Activated naive CD4-positive, alpha-beta T cell treated with anti-CD3 and anti-CD28 coated beads, Interleukin-2, amount 50 U/mL, for 24 hours (primary cell): ENCODE data around the gene LCN12.

Experiments
- H3K27ac Mint-ChIP-seq: one replicate; pipeline ENCODE4 v1.8.0; 2021; ENCODE audit warnings: mild to moderate bottlenecking, mixed read lengths
- H3K27me3 Mint-ChIP-seq: one replicate; pipeline ENCODE4 v1.8.0; 2021; ENCODE audit warnings: mixed read lengths
- H3K36me3 Mint-ChIP-seq: one replicate; pipeline ENCODE4 v1.8.0; 2021; ENCODE audit warnings: mixed read lengths
- H3K4me1 Mint-ChIP-seq: one replicate; pipeline ENCODE4 v1.8.0; 2021; ENCODE audit warnings: mixed read lengths
- H3K4me3 Mint-ChIP-seq: one replicate; pipeline ENCODE4 v1.8.0; 2021; ENCODE audit warnings: mild to moderate bottlenecking, mixed read lengths
- H3K9me3 Mint-ChIP-seq: one replicate; pipeline ENCODE4 v1.8.0; 2021; ENCODE audit warnings: mixed read lengths

LCN12 gene

DNA sequence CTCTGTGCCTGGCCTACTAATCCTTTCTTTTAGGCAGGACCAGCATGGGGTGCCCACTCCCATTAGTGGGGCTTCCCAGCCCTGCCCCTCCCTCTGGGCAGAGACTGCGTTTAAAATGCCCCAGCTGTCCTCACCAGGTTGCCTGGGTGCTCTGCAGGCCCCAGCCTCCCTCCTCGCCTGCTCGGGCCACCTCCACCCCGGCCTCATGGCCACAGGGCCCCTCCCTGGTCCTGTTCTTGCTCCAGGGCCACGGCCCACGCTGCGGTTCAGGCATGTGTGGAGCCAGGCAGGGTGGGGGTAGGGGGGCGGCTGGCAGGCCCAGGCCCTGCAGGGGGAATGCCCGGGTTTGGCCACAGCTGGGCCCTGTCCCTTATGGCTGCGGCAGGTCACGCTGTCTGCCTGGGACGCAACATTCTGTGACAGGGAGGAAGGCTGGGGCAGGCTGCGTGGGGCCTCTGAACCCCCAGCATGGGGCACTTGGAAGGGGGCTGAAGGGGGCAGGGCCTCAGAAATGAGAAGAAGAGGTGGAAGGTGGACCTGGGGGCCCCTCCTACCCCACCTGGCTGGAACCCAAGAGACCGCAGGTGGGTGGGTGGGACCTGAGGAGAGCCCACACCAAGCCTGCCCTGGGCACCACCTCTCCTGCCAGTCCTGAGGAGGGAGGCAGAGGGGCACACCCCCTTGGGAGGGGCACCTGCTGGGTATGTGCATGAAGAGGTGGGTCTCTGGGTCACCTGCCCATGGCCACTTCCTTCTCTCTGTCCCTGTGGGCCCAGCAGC, at the start of gene LCN12:
TSS of gene LCN12 (plus strand) at position 733 of the 780 bp plus-strand sequence. CDS start 55 bp downstream, outside the sequence.
- Mint-ChIP-seq H3K9me3 (peaks cover 4% of the 10 kb centered on the region), H3K36me3 (peaks cover 2% of the 10 kb centered on the region), H3K4me3 (peak within 1 kb of the TSS; percentile 4), H3K27ac (no peak within 1 kb of the TSS), H3K27me3 (no peaks in the 10 kb centered on the region), H3K4me1 (no peaks in the 10 kb centered on the region)

DNA sequence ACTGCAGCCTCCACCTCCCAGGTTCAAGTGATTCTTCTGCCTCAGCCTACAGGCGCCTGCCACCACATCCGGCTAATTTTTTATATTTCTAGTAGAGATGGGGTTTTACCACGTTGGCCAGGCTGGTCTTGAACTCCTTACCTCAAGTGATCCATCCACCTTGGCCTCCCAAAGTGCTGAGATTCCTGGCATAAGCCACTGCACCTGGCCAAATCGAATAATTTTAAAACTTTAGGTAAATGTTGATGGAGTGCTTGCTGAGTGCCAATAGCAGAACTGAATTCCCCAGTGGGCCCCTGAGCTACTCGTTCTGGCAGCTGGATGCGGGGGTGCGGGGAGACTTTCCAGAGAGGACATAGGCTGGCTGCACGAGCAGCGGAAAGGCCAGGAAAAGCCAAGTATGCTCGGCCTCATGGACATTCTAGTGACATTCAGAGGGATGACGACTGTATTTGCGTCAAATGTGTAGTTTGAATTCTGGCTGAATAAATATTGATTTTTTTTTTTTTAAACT, 49.0 kb upstream of the LCN12 start:
- Mint-ChIP-seq H3K36me3 (peaks cover 12% of the 10 kb centered on the region), H3K27ac (no peak overlapping the region), H3K27me3 (no peaks in the 10 kb centered on the region), H3K4me1 (peaks cover 46% of the 10 kb centered on the region), H3K9me3 (no peaks in the 10 kb centered on the region), H3K4me3 (peak overlapping the region; percentile 33)

DNA sequence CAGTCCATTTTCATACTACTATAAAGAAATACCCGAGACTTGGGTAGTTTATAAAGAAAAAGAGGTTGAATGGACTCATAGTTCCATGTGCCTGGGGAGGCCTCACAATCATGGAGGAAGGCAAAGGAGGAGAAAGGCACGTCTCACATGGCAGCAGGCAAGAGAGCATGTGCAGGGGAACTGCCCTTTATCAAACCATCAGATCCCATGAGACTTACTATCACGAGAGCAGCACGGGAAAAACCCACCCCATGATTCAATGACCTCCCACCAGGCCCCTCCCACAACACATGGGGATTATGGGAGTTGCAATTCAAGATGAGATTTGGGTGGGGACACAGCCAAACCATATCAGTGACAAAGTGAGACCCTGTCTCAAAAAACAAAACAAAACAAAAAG, 45.8 kb upstream of the LCN12 start:
- H3K4me1 Mint-ChIP-seq = peaks cover 32% of the 10 kb centered on the region
- H3K27me3 Mint-ChIP-seq = no peaks in the 10 kb centered on the region
- no peaks in the 10 kb centered on the region for H3K9me3 Mint-ChIP-seq
- H3K36me3 Mint-ChIP-seq = peaks cover 10% of the 10 kb centered on the region
- H3K4me3 Mint-ChIP-seq = no peak overlapping the region
- no peak overlapping the region for H3K27ac Mint-ChIP-seq

GRCh38 chr9:136907011-136907914, 44.8 kb upstream of the LCN12 start:
- Mint-ChIP-seq H3K36me3 (peaks cover 7% of the 10 kb centered on the region), H3K27me3 (no peaks in the 10 kb centered on the region), H3K9me3 (no peaks in the 10 kb centered on the region), H3K4me1 (peaks cover 22% of the 10 kb centered on the region), H3K27ac (no peak overlapping the region), H3K4me3 (no peak overlapping the region)

DNA sequence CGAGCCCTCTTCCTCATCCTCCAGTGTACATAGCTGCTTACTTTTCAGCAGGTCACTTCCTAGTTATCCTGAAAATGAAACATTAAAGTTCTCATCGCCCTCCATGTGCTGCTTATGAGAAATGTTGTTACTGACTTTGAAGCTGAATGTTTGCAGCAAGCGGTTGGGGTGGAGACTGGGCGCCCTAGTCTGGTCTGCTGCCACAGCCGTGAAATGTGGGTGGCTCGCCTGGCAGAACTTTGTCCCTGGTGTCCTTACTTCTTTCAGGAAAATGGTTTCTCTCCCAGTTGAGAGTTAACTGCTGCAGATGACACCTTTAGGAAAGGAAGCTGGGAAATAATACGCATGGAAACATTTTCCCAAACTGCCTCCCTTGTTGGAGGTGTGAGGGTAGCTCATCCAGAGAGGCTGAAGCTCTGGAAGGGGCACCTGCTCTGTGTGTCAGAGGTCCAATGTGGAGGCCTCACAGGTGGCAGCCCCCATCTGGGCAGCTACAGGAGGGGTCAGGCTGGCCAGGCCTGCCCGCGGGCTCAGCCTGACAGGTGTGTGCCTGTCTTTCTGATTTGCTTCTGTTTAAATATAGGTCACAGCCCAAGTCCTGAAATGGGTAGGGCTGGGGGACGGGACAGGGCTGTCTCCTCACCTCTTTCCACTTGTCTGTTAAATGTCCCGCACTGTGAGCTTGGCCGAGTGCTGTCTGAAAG, 41.7 kb upstream of the LCN12 start:
- H3K4me3 Mint-ChIP-seq = no peak overlapping the region
- H3K36me3 Mint-ChIP-seq = peaks cover 3% of the 10 kb centered on the region
- H3K27ac Mint-ChIP-seq = no peak overlapping the region
- H3K9me3 Mint-ChIP-seq = no peaks in the 10 kb centered on the region
- H3K27me3 Mint-ChIP-seq = no peaks in the 10 kb centered on the region
- peaks cover 10% of the 10 kb centered on the region for H3K4me1 Mint-ChIP-seq

DNA sequence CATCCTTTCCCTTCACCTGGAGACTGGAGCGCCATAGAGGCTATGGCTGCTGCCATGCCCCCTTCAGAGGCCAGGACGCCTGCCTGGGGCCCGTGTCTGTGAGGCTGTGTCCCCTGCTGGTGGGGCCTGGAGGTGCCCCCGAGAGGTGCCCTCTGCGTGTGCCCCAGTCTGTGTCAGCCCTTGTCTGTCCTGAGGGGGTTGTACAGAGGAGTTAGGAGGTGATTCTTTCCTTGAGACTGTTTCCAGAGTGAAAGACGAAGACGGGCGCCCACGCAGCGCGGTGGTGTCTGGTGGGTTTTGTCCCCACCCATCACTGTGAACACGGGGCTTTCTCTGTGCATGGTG, 41.2 kb upstream of the LCN12 start:
- H3K27ac Mint-ChIP-seq = no peak overlapping the region
- peaks cover 7% of the 10 kb centered on the region for H3K4me1 Mint-ChIP-seq
- no peaks in the 10 kb centered on the region for H3K27me3 Mint-ChIP-seq
- H3K4me3 Mint-ChIP-seq = no peak overlapping the region
- no peaks in the 10 kb centered on the region for H3K9me3 Mint-ChIP-seq
- peaks cover 3% of the 10 kb centered on the region for H3K36me3 Mint-ChIP-seq

DNA sequence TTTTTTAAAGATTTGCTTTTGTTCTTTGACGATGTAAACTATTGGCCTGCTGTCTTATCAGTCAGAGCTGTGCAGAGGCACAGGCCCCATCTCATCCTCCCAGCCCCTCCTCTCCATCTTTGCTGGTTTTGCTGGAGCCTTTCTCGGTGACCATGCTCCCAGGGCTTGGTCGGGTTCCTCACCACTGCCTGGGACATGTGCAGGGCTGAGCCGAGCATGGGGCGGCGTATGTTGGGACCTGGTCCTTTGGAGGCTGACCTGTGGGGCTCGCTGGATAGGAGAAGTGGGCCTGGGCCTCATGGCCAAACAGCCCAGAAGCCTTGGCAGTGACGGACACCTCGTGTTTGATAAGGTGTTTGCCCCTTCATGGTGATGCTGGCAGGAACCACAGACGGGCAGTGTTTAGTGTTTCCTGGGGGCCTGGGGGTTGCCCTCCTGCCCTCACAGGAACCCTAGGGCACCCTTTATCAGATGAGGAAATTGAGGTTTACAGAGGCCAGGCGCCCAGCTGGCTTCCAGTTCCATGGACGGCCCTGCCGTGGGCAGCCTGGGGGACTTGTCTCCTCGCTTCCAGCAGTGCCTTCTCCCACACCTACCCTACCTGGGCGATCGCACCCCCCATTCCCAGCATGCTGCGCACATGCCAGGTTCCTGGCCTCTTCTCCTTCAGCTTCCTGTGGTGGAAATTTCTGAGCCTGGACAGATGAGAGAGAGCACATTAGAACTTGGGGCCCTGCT, 38.2 kb upstream of the LCN12 start:
- H3K27ac Mint-ChIP-seq = no peak overlapping the region
- no peaks in the 10 kb centered on the region for H3K9me3 Mint-ChIP-seq
- H3K4me3 Mint-ChIP-seq = no peak overlapping the region
- peaks cover 7% of the 10 kb centered on the region for H3K4me1 Mint-ChIP-seq
- peaks cover 7% of the 10 kb centered on the region for H3K36me3 Mint-ChIP-seq
- no peaks in the 10 kb centered on the region for H3K27me3 Mint-ChIP-seq

- Mint-ChIP-seq H3K4me1 (peaks cover 7% of the 10 kb centered on the region), H3K27me3 (no peaks in the 10 kb centered on the region), H3K4me3 (no peak overlapping the region), H3K27ac (no peak overlapping the region), H3K36me3 (peaks cover 4% of the 10 kb centered on the region), H3K9me3 (no peaks in the 10 kb centered on the region)
Observed at GRCh38 chr9:136915632-136916329, 36.3 kb upstream of the LCN12 start.

GRCh38 chr9:136916330-136917184, 35.5 kb upstream of the LCN12 start:
- Mint-ChIP-seq H3K36me3 (peaks cover 4% of the 10 kb centered on the region), H3K9me3 (no peaks in the 10 kb centered on the region), H3K4me3 (no peak overlapping the region), H3K27me3 (no peaks in the 10 kb centered on the region), H3K27ac (no peak overlapping the region), H3K4me1 (peaks cover 7% of the 10 kb centered on the region)

DNA sequence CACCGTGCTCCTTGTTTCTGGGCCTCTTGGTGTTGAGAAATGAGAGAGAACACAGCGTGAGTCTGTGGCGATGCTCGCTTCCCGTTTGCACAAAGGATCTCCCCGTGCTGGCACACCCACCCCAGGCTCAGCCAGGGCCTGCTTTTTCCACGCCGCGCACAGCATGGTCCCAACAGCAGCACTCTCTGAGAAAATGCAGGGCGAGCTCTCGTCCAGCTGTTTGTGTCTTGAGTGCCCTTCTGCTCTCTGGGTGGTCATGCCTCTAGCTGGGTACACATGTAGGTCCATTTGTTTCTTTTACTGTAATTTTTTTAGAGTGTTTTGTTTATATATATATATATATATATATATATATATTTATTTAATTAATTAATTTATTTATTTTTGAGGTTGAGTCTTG, 34.2 kb upstream of the LCN12 start:
- Mint-ChIP-seq H3K27ac (no peak overlapping the region), H3K4me1 (peaks cover 7% of the 10 kb centered on the region), H3K36me3 (peaks cover 4% of the 10 kb centered on the region), H3K27me3 (no peaks in the 10 kb centered on the region), H3K4me3 (no peak overlapping the region), H3K9me3 (no peaks in the 10 kb centered on the region)

DNA sequence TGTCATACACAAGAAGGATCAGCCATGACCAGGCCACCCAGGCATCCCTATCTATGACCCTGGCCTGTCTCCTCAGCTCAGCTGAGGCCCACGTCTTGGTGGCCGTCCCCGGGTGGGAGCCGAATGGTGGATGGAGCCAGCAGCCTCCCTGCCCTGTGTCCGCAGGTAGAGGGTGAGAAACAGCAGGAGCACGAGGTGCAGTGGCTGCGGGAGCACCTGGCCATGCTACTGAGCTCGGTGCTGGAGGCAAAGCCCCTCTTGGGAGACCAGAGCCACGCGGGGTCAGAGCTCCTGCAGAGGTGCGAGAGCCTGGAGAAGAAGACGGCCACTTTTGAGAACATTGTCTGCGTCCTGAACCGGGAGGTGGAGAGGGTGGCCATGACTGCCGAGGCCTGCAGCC, 32.0 kb upstream of the LCN12 start:
- peaks cover 6% of the 10 kb centered on the region for H3K36me3 Mint-ChIP-seq
- H3K4me3 Mint-ChIP-seq = no peak overlapping the region
- no peak overlapping the region for H3K27ac Mint-ChIP-seq
- no peaks in the 10 kb centered on the region for H3K27me3 Mint-ChIP-seq
- H3K4me1 Mint-ChIP-seq = peaks cover 4% of the 10 kb centered on the region
- H3K9me3 Mint-ChIP-seq = no peaks in the 10 kb centered on the region

DNA sequence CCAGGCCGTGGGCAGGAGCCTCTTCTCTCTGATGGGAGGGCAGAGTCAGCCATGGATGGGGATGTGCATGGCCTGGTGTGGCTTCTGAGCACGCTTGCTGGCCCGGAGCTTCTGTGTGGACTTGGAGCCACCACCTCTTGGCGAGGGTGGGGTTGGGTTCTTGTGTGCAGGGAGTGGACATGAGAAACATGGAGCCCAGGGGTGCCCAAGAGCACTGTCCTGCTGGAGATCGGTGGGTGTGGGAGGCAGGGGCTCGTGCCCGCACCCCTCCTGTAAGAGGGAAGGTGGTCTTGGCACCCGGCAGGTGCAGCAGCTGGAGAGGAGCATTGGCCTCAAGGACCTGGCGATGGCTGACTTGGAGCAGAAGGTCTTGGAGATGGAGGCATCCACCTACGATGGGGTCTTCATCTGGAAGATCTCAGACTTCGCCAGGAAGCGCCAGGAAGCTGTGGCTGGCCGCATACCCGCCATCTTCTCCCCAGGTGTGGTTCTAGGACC, 31.3 kb upstream of the LCN12 start:
- peak overlapping the region; percentile 41 for H3K27ac Mint-ChIP-seq
- no peak overlapping the region for H3K4me3 Mint-ChIP-seq
- peaks cover 4% of the 10 kb centered on the region for H3K4me1 Mint-ChIP-seq
- no peaks in the 10 kb centered on the region for H3K9me3 Mint-ChIP-seq
- H3K36me3 Mint-ChIP-seq = peaks cover 6% of the 10 kb centered on the region
- no peaks in the 10 kb centered on the region for H3K27me3 Mint-ChIP-seq

DNA sequence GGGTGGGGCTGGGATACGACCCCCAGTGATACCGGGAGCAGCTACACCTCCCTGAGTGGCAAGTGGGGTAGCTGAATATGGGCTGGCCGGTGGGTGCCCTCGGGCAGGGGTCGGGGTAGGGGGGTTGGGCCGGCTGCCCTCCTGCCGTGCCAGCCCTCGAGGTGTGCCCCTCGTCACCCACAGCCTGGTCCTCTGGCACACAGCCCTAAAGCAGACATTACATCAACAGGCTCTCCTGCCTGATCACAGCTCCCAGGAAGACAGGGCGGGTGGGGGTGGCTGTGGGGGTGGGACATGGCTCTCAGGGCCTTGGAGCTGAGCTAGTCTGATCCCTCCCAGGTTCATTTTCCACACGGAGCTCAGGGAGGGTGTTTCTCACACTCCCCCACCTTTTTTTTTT, 30.8 kb upstream of the LCN12 start:
- Mint-ChIP-seq H3K27ac (no peak overlapping the region), H3K36me3 (peaks cover 6% of the 10 kb centered on the region), H3K4me1 (peaks cover 4% of the 10 kb centered on the region), H3K9me3 (no peaks in the 10 kb centered on the region), H3K4me3 (no peak overlapping the region), H3K27me3 (no peaks in the 10 kb centered on the region)

GRCh38 chr9:136921718-136922117, 30.4 kb upstream of the LCN12 start:
- Mint-ChIP-seq H3K9me3 (no peaks in the 10 kb centered on the region), H3K27me3 (no peaks in the 10 kb centered on the region), H3K4me1 (peaks cover 4% of the 10 kb centered on the region), H3K36me3 (peaks cover 6% of the 10 kb centered on the region), H3K27ac (no peak overlapping the region), H3K4me3 (no peak overlapping the region)
